ENCODE data around the gene PMEPA1.

Gene PMEPA1

DNA sequence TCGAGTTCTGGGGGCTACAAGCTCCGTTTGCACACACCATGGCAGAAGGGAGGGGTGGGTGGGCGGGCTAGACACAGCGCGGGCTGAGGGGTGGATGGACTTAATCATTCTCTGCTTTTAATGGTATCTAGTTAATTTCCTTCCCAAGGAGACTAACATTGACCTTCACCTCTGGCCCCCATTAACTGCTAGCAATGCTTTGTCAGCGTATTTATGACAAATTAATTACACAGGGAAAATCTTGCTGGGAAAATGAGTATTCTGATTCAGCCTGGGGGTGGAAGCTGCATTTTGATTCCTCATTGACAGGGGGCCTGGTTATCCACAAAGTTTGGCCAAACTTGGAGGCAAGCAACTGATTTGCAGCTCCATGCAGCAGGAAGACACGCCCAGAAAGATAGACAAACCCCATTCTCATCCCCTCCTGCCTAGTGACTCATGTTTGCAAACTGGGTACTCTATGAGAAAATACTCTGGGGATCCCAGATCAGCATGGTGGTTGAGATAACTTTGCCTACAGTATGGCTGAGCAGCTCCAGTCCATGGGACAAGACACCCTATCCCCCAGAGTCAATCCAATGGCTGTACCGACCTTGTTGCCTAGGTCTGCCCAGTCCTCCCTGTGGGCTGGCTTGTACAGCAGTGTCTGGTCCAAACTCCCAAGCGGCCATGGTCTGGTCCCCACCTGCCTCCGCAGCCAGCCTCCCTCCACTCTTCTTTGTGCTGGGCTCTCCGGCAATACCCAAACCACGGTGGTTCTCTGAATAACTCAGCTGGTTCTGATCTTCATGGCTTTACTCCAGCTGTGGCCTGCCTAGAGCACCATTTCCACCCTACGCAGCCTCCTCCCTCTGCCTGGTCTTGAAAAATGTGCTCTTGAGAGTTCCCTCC is 109.2 kb downstream of the PMEPA1 start:
- DNase-seq: no peak

DNA sequence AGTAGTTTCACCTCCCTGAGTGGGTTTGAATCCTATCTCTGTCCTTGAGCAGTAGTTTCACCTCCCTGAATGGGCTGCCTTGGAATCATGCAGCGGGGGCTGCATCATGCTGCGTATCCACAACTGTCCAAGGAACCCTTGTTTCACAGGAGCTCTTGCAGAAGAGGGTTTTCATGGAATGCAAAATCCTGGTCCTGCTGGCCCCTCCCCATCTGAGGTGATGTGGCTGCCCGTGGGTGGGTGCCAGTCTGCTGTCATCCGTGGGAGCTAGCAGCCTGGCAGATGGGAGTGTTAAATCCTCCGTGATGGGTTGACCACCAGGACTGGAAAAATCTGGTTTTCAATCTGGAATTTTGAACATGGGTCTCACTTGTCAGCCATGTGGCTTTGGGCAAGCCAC is 111.3 kb downstream of the PMEPA1 start:
- no peak for DNase-seq
